GM19035 (cell line): ENCODE measurements around the gene IRX4.

ENCODE experiments used
- ATAC-seq: cut with Tn5 transposase; IDR thresholded peaks from one replicate; pipeline ENCODE4 v1.9.1; 2021; ENCODE audit not compliant: unreplicated experiment

The IRX4 gene

DNA sequence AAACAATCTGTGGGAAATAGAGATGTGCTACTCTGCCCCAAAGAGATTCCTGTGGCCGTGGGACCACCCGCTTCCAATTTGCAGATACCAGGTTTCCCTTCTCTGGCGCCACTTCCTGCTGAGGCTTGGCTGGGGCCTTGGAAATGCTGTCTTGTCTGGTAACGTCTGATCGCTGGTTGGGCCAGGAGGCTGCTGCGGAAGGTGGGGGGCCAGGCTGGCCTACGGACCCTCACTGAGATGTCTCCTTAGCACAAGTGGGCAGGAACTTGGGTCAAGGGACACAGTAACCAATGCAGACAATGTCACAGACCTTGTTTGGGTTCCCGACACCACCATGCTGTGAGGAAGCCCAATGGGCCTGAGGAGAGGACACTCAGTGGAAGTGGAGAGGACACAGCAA, 31.7 kb upstream of the IRX4 start:
- no peak for ATAC-seq

DNA sequence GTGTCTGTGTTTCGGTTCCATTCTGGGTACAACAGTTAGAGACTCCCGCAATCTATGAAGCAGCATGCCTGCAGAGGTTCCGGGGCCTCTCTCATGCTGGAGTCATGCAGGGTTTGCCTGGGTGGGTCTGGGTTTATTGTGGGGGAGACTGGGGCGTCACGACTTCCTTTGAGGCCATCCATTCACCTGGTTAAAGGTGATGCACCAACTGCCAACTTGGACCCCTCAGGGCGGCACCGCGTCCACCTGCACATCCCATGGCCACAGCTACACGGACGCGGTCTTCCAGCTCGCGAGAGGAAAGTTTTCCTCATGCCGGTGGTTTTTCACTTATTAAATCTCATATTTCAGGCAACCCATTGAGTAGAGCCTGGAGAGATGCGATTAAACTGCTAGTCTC, 30.9 kb upstream of the IRX4 start:
- ATAC-seq = no peak

DNA sequence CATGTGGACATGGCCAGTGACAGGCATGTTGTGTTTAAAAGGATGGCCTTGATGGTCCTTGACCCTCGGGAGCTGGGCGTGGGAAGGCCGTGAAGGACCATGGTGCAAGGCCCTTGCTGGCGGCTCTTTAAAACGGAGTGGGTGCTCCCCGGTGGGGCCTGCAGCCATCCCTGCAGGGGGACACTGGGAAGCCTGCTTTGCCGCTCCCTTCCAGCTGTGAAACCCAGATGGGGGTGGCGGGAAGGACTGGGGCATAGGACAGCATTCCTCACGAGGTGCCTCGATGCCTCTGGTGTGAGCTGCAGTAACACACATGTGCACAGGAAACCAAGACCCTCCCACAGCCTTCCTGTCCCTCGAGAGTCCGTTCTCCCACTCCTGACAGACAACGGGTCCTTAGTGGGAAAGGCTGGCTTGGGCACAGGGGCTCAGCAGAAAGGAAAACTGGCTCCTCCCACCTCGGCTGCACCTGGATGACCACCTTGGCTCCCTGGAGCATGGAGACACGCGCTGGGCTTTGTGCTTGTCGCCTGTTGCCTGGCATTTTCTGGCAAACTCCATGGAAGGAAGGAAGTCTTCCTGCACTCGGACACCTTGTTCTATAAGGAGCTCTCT, 30.3 kb upstream of the IRX4 start:
- no peak for ATAC-seq

DNA sequence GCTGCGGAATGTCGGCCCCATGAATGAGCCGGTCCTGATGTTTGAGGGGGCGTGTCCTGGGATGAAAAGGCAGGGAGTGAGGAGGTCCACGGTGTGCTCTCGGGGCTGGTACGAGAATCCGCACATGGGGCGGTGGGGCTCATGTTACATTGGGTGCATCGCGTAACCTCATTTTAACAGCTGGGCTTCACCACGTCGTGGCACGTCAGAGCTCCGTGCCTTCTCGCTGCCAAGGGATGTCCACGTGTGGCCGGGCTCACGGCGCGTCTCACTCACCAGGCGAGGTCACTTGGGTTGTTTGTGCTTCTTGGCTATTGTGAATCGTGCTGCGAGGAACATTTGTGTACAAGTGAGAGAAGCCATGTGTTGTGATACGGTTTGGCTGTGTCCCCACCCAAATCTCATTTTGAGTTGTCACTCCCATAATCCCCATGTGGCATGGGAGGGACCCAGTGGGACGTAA, 29.1 kb upstream of the IRX4 start:
- ATAC-seq = no peak

DNA sequence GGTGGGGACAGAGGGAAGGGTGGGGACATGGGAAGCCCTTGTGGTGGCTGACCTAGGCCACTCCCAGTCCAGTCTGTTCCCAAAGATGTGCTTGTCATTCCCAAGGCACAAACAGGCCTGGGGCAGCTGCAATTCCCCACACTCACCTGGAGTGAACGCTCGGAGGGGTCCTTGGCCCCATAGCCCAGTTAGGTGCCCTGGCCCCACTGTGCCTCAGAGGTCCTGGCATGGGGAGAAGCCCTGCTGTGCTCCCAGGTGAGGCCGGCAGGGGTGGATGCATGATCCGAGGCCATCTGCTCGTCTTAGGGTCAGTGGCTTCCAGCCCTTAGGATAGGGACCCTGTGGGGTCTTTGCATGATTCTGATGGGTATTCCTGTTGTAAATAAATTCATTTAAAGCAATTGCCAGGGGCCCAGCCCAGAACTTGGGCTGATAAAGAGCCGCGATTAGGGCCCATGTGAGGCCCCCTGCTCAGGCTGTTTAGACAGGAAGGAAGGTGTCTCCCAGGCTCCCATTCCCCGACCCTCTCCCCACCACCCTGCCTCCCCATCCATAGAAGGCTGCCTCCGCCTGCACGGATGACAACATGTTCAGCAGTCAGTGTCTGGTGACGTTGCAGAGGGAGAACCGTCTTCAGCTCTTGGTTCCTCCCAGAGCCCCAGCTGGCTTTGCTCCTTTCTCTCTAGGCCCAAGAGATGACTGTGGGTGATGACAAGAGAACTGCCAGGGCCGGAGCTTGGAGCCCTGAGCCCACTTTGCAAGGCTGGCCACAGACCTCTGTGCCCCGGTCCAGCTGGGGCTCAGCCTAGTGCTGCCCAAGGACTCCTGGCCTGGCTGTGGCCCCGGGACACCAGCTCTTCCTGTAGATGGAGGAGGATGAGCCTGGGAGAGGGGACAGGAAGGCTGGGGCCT, 28.4 kb upstream of the IRX4 start:
- ATAC-seq = no peak

DNA sequence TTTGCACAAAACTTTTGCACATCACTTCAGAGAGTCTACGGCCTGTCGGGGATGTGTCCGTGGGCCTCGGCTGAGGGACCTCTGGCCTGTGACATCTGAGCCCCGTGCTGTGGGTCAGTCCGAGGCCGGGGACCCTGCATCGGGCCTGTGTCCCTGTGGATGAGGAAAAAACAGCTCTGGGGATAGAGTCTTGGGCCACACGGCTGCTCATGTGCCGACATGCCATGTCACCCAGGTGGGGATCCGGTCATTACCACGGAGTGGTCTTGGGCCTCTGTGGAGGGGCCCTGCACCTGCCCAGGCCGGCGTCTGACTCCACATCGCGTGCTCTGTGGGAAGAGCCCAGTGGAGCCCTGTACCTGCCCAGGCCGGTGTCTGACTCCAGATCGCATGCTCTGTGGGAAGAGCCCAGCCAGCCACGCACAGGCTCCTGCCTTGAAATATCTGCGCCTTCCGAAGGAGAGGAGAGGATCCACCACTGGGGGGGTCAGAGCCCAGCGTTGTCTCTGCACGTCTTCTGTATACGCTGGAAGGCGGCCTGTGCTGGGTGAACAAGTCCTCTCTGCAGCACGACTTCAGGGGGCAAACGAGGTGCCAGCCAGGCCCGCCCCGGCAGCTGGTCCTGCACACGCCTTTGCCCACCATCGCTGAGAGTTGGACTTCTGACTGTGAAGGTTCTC, 27.5 kb upstream of the IRX4 start:
- ATAC-seq = no peak

DNA sequence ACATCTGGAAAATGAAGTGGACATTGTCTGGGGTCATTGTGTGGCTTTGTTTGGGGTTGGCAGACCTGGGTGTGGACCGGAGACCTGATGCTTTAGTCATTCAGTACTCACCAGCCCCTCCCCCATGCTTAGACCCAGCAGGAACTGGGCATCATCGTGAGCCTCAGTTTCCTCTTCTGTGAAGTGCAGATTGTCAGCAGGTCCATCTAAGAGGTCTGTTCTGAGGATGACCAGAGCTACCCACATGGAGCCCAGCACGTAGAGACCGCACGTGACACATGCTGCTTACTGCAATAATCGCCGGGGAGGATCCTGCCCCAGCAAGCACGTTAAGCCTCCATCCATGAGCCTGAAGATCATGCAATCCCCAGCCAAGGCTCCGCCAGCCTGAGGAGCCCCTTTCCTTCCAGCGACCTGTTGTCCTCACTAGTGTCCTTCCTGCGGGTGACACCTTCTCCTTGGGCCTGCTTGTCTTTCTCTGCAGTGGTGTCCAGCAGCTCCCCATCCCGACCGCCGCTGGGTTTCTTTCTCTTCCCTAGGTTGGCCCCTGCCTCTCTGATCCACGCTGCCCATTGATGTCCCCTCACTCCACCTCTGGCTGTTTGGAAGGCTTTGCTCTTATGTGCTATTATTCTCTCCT, 26.7 kb upstream of the IRX4 start:
- ATAC-seq = no peak

DNA sequence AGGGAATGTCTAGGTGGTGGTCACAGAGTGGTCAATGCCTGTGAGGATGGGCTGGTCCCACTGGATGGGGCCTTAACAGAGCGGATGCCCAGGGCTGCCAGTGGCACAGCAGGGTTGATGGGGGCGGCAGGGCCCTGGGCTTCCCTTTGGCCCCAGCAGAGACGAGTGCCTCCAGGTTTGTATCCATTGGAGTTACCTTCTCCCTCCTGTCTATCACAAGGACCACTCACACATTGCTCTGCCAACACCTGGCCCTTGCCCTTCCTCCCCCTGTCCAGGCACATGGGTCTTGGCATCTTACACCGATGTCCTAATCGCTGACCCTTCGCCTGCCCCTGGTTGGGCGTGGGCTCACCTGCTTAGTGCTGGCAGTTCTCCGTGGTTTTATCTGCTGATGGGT, 26.2 kb upstream of the IRX4 start:
- ATAC-seq = no peak

DNA sequence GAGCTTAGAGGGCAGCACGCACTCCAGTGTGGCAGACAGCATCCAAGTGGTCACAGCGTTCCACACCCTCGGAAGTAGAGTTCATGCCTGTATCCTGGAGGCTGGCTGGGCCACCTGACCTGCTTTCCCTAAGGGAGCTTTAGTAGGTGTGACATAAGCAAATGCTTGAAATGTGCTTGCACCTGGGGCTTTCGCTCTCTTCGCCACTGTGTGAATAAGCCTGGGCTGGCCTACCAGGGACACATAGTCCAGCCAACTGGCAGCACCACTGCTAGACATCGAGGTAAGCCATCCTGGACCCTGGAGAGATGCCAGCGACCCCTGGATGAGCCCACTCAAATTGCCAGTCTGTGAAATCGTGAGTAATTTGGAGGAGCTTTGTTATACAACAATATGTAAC, 24.9 kb upstream of the IRX4 start:
- no peak for ATAC-seq

DNA sequence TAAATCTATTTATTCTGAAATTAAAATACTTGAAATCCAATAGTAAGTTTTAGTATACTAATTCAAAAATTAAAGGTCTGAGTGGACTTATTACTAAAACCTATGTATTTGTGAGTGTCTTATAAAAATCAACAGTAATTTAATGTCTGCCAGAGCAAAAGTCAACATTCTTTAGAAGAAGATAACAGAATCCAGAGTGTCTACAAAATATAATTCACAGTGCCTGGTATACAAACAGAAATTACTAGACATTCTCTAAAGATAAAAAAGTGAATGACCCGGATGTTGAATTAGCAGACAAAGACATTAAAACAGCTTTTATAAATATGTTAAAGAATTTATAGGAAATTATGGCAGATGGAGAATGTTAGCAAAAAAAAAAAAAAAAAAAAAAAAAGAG, 22.4 kb upstream of the IRX4 start:
- ATAC-seq = no peak

DNA sequence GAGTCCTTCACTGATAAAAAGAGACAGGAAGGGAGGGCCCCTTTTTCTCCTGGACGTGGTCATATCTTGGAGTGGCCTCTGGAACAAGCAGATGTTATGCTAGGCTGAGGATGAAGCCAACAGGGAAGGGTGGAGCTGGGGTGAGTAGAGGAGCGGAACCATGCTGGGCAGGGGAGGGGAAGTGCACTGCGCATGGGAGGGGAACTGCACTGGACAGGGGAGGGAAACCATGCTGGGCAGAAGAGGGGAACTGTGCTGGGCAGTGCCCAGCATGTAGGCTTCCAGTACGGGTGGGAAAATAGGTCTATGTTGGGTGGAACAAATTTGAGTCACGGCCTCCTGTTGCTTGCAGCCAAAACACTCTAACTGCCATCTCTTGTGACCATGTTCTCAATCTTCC, 19.3 kb upstream of the IRX4 start:
- no peak for ATAC-seq

DNA sequence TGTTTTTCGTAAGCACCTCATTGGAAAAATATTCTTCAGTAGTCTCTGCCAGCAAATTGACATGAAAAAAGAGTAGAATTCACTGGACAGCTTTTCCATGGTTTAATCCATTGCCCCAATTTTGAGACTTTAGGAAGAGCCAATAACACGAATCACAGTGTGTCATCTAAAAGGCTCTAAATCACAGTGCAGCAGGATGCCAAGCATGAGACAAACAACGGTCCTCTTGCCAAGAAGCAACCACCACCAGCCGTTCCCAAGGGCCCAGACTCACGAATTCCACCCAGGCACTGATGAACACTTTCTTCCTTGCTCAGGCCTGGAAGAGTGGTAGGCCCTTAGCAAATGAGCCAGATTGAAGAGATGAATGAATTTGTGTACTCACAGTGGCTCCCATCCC, 18.3 kb upstream of the IRX4 start:
- ATAC-seq = no peak

DNA sequence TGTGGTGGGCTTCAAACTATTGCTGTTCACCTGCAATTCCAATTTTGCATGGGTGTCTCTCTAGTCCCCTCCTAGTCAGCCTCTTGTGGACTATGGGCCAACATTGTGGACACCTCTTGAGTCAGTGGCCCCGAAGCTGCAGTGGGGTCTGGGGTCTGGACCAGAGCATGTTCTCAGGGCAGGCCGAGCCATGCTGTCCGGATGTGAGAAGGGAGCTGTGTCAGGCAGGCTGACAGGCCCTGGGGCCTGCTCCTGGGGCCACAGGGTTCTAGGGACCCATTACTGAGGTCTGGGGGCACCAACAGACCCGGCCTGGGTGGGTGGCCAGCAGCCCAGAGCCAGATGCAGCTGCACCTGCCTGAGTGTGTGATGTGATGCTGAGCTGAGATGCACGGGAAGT, 16.5 kb upstream of the IRX4 start:
- ATAC-seq = no peak

DNA sequence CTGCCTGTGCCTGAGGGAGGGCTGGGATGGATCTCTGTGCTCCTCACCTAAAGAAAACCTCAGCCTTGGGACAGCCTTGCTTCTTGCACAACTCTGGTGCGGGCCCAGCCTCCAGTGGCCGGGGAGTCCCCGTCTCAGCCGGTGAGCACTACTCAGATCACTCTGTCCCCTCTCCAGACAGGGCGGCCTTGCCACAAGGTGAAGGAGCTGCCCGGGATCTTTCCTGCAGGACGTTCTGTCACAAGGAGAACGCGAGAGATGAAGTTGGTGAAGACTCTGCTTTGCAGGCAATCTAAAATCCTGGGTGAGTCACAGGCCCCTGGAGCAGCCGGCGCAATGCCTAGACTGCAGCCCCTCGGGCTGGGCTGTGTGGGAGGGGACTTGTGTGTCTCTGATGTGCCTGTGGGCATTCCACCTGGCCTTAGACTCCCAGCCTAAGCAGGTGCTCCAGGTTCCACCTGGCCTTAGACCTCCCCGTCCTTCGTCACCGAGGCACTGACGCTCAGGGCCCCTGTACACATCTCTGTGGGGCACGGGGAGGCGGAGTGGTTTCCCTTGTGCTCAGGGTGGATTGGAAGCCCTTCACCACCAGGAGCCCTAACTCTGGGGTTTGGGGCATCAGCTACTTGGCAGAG, 15.2 kb upstream of the IRX4 start:
- ATAC-seq = no peak

DNA sequence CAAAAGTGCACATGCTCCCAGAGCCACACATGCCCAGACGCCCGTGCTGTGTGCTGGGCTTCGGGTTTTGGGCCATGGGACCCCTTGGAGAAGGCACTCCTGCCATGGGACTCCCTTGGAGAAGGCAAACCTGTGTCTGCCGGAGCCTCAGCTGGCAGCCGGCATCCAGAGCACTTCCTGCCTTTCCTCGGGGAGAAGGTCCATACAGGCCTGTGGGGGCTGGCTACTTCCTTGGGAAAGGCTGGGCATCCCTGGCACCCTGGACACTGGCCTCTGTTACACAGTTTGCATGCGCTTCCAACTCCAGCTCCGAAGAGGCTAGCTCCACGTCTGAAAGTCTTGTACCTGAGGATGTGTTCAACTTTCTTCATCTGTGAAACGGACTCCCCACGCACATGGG, 14.7 kb upstream of the IRX4 start:
- no peak for ATAC-seq

DNA sequence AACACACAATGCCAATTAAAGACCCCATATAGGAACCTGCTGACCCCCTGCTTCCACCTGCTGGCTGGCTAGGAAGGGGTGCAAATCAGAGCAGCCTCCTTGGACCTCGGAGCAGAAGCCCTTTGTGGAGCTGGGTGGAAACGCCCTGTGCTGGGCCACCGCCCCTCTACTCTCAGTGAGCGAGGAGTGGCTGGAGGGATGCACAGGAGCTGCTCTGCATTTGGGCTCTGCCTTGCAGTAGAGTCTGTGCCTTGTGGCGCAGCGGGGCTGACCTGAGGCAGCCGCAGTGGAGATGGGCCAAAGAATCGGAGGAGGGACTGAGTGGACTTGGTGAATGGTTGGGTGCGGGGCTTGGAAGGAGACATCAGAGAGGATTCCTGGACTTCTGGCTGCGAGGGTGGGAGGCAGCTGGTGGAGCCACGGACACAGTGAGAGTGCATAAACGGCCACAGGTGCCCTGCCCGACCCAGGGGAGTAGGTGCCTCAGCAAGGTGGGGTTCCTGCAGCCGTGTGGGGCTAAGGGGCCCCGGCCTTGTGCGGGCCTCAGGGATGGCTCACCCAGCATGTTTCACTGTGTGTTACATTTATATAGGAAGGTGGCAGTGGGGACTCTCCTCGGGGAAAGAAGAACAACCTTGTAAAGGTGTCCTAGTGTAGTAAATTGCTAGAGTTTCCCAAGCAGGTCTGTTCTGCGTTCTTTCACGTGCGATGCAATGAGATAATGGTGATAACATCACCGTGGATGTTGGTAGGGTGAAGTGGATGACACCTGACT, 14.1 kb upstream of the IRX4 start:
- ATAC-seq = no peak

DNA sequence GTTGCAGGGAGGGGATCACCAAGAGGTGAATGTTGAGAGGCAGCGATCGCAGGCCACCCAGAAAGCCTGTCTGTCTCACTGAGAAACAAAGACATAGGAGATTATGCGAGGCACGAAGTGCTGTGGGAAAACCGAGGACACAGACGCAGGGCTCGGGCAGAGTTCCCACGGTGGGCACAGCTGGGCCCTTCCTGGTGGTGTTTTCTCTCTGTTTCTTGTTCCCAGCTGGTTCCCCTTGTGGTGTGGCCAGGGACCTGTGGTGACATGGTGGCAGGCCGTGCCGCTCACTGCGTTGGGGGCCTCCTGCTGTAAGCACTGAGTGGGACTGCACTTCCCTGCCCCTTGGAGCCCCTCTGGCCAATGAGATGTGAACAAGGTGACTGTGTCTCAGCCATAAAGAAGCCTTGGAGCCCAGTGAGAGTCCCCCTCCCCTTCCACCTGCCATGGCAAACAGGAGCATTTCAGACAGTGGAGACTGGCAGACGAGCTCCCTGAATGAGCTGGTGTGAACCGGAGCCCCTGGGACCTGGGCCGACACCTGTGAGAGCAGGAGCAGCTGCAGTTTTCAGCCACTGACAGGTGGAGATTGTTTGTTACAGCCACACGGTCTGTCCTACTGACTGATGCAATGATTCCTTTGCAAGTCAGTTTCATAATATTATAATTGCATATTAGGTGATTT, 13.2 kb upstream of the IRX4 start:
- no peak for ATAC-seq

DNA sequence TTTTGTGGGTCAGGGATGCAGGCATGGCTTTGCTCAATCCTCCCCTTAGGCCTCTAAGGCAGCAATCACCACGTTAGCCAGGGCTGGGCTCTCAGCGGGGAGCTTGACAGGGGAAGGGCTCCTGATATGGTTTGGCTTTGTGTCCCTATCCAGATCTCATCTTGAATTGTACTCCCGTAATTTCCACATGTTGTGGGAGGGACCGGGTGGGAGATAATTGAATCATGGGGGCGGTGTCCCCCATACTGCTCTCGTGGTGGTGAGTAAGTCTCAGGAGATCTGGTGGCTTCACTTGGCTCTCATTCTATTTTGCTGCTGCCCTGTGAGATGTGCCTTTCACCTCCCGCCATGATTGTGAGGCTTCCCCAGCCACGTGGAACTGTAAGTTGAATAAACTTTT, 11.5 kb upstream of the IRX4 start:
- no peak for ATAC-seq

DNA sequence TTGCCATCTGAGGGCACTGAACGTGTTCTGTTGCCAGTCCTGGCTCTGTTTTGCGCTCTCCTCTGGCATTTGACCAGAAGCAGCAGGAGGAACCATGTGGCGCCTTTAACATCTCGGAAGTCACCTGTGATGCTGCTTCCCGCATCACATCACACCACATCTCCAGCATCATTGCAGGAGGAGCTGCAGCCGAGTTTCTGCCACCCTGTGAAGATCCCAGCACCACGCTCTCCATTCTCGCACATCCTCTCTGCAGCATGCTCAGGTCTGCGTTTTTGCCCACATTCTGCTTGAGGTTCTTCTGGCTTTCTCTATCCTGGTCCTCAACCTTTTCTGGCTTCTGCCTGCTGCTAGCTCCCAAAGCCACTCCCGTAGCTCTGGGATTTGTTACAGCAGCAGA, 11.0 kb upstream of the IRX4 start:
- no peak for ATAC-seq
